ENCODE results near the gene APBA1. TPM values are rescaled to one million over a fixed set of nuclear protein-coding genes. Genes with fewer than 3 reads are reported as not detected.

APBA1 gene
- total RNA-seq, 2 donors from 2014 or later, result 6.8 to 9.5 TPM

DNA sequence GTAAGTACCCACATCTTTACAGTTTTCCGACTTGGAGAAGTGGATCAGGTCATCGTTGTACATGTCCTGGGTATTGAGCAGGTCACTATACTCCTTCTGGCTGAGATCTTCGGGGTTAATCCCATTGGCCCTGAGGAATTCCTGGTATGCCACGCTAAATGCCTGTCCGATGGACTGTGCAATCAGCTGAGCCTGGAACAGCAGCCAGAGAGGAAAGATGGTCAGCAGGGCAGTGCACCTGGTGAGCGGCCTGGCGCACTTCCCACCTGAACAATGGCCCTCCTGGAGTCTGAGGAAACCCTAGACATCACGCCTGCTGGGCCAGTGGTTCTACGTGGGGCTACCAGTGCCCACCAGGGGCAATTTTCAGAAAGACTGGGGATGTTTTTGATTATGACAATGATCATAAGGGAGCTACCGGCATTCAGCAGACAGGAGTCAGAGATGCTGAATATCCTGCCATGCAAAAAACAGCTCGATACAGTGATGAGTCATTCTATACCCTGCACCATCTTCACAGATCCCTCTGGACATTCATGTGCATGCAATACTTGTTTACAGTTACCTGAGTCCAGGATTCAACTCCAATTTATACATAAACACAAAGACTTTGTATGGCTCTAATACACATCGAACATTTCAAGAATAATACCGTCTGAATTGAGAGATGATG is 219.9 kb downstream of the APBA1 start:
- Histone ChIP-seq H3K9me3 (no peaks in the 10 kb centered on the region), H3K27me3 (replicated peaks; ENCODE audit: insufficient read depth) (no peaks in the 10 kb centered on the region), H3K4me3 (no peak overlapping the region), H3K4me1 (ENCODE audit: control insufficient read depth in 1 of 2, low read depth in 2 of 2) (no peaks in the 10 kb centered on the region), H3K36me3 (peaks cover 8% of the 10 kb centered on the region), H3K27ac (no peak overlapping the region)
- TF ChIP-seq, protein P1, sequence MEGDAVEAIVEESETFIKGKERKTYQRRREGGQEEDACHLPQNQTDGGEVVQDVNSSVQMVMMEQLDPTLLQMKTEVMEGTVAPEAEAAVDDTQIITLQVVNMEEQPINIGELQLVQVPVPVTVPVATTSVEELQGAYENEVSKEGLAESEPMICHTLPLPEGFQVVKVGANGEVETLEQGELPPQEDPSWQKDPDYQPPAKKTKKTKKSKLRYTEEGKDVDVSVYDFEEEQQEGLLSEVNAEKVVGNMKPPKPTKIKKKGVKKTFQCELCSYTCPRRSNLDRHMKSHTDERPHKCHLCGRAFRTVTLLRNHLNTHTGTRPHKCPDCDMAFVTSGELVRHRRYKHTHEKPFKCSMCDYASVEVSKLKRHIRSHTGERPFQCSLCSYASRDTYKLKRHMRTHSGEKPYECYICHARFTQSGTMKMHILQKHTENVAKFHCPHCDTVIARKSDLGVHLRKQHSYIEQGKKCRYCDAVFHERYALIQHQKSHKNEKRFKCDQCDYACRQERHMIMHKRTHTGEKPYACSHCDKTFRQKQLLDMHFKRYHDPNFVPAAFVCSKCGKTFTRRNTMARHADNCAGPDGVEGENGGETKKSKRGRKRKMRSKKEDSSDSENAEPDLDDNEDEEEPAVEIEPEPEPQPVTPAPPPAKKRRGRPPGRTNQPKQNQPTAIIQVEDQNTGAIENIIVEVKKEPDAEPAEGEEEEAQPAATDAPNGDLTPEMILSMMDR (IDR thresholded peaks at IDR 0.05), result no peak
- DNase-seq (ENCODE audit: low spot score) (no peak), ATAC-seq (ENCODE audit: insufficient number of reproducible peaks, low FRiP score, low read depth) (no peak)

DNA sequence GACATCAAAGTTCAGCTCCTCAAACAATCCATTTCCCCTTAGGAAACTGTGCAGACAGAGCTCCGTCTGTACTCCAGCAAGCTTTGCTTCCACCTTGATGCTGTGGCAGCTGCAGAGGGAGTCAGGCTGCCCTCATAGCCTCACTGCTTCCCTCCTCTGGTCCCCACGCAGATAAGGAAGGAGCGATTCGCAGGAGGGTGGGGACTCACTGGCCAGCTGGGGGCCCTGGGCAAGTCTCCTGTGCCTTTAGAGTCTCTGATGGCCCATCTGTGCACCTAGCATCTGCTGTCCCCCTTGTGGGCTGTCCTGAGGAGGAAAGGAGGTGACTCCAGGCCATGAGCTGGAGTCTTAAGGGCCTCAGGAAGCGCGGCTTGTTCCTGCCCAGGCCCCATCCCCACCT is 225.7 kb downstream of the APBA1 start:
- no peak for ATAC-seq (ENCODE audit: insufficient number of reproducible peaks, low FRiP score, low read depth)
- TF ChIP-seq, protein P1 (IDR thresholded peaks at IDR 0.05), result no peak

DNA sequence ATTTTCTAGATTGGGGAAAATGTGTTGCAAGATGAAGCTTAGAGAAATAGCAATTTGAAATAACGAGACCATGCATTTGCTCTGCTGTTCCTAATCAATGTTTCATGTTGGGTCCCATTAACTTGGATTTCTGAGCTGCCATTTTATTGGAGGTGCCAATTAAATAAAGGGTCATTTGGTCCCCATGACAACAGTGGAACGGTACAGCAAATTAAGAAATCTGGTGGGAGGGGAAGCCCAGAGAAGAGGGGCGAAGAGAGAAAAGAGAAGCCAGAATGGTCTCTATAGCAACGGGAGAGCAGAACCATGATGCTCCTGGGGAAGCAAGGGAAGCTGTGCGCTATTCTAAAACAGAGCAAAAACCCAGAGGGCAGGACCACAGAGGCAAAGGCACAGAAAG is 226.9 kb downstream of the APBA1 start:
- no peaks in the 10 kb centered on the region for H3K36me3 ChIP-seq

More for the DNA sequence above, 225.7 kb downstream of the APBA1 start:
- Histone ChIP-seq H3K9me3 (no peaks in the 10 kb centered on the region), H3K4me1 (ENCODE audit: control insufficient read depth in 1 of 2, low read depth in 2 of 2) (no peaks in the 10 kb centered on the region), H3K27me3 (replicated peaks; ENCODE audit: insufficient read depth) (no peaks in the 10 kb centered on the region), H3K27ac (no peak overlapping the region), H3K36me3 (no peaks in the 10 kb centered on the region), H3K4me3 (no peak overlapping the region)
- no peak for DNase-seq (ENCODE audit: low spot score)

DNA sequence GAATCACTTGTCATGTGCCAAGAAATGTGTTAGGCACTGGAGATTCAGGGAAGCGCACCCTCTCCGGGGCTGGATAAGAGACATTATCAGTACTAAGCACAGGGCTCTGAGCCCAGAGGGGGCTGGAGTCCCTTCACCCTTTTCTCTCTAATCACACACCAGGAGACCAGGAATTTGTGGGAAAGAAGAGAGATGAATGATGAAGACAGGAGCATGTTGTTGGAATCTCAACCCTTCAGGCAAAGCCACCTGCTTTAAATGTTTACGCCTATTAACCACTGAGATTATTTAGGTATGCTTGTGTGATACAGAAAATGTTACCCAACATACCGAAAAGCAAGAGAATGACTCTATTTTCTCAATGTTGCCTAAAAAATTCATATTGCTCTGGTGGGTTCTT is 227.4 kb downstream of the APBA1 start:
- Histone ChIP-seq H3K4me1 (ENCODE audit: control insufficient read depth in 1 of 2, low read depth in 2 of 2) (no peaks in the 10 kb centered on the region), H3K9me3 (no peaks in the 10 kb centered on the region), H3K4me3 (no peak overlapping the region), H3K36me3 (no peaks in the 10 kb centered on the region), H3K27me3 (replicated peaks; ENCODE audit: insufficient read depth) (no peaks in the 10 kb centered on the region), H3K27ac (no peak overlapping the region)
- no peak for ATAC-seq (ENCODE audit: insufficient number of reproducible peaks, low FRiP score, low read depth)
- no peak for DNase-seq (ENCODE audit: low spot score)
- TF ChIP-seq, protein P1 (IDR thresholded peaks at IDR 0.05), result no peak

More for the DNA sequence above, 226.9 kb downstream of the APBA1 start:
- ATAC-seq (ENCODE audit: insufficient number of reproducible peaks, low FRiP score, low read depth), result no peak
- H3K9me3 ChIP-seq, result no peaks in the 10 kb centered on the region
- no peaks in the 10 kb centered on the region for H3K27me3 ChIP-seq (replicated peaks; ENCODE audit: insufficient read depth)
- DNase-seq (ENCODE audit: low spot score), result no peak
- no peaks in the 10 kb centered on the region for H3K4me1 ChIP-seq (ENCODE audit: control insufficient read depth in 1 of 2, low read depth in 2 of 2)
- TF ChIP-seq, protein P1 (IDR thresholded peaks at IDR 0.05), result no peak
- H3K27ac ChIP-seq, result no peak overlapping the region
- H3K4me3 ChIP-seq, result no peak overlapping the region

DNA sequence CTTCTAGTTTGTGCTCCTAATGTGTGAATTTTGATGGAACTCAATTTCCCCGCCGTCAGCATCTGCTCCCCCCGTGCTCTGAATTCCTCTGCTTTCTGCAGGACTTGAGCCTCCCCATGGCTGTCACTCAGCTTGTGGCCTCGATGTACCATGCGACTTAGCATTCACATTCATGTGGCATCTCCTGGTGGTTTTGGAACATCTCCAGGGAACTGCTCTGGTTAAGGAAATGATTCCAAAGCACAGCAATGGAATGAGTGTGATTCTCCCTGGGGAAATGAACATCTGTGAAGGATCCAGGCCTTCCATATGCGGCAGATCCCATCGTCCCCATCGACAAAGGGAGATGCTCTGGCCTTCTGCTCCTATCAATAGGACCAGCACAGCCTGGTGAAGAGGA is 228.2 kb downstream of the APBA1 start:
- H3K4me1 ChIP-seq (ENCODE audit: control insufficient read depth in 1 of 2, low read depth in 2 of 2), result no peaks in the 10 kb centered on the region
- no peak overlapping the region for H3K4me3 ChIP-seq
- DNase-seq (ENCODE audit: low spot score), result no peak
- H3K9me3 ChIP-seq, result no peaks in the 10 kb centered on the region
- no peaks in the 10 kb centered on the region for H3K27me3 ChIP-seq (replicated peaks; ENCODE audit: insufficient read depth)
- no peaks in the 10 kb centered on the region for H3K36me3 ChIP-seq
- no peak for ATAC-seq (ENCODE audit: insufficient number of reproducible peaks, low FRiP score, low read depth)
- no peak overlapping the region for H3K27ac ChIP-seq
- TF ChIP-seq, protein P1 (IDR thresholded peaks at IDR 0.05), result no peak
